Measurements from ENCODE around the gene MTX1.

DNA sequence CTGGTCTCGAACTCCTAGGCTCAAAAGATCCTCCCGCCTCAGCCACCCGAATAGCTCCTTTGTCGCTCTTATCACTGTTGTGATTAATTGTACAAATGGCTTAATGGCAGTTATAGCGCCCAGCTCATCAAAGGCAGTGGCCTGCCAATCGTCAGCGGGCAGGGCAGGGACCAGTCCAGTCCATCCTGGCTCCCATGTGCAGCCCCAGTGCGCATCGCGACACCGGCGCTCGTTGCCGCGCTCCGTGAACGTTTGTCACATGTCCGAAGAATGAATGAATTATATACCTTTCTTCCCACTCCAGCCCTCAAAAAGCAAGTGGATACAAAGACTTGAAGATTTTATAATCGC lies 18.4 kb downstream of the MTX1 start:
- TF ChIP-seq, protein P1, sequence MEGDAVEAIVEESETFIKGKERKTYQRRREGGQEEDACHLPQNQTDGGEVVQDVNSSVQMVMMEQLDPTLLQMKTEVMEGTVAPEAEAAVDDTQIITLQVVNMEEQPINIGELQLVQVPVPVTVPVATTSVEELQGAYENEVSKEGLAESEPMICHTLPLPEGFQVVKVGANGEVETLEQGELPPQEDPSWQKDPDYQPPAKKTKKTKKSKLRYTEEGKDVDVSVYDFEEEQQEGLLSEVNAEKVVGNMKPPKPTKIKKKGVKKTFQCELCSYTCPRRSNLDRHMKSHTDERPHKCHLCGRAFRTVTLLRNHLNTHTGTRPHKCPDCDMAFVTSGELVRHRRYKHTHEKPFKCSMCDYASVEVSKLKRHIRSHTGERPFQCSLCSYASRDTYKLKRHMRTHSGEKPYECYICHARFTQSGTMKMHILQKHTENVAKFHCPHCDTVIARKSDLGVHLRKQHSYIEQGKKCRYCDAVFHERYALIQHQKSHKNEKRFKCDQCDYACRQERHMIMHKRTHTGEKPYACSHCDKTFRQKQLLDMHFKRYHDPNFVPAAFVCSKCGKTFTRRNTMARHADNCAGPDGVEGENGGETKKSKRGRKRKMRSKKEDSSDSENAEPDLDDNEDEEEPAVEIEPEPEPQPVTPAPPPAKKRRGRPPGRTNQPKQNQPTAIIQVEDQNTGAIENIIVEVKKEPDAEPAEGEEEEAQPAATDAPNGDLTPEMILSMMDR (IDR thresholded peaks at IDR 0.05): no peak
- peak in 1 of 3 donors; percentile 7 for TF ChIP-seq POLR2AphosphoS5 (IDR thresholded peaks at IDR 0.05)
